HuH-7 (cell line): ENCODE results near the gene ITGBL1.
"Not testable (repeated sequence)": the region's sequence is repeated elsewhere in the genome, so short reads cannot be mapped to it uniquely, and the experiment has no call there.

Source experiments
- DNase-seq: peaks from one replicate; pipeline ENCODE4 v3.0.0; 2011; ENCODE audit warnings: low spot score

ITGBL1 gene

GRCh38 chr13:101514100-101514499, 61.6 kb downstream of the ITGBL1 start:
- no peak for DNase-seq

- peak; percentile 0 for DNase-seq
Measured at GRCh38 chr13:101514695-101515275, 62.3 kb downstream of the ITGBL1 start.

GRCh38 chr13:101515504-101515903, 63.0 kb downstream of the ITGBL1 start:
- no peak for DNase-seq

DNA sequence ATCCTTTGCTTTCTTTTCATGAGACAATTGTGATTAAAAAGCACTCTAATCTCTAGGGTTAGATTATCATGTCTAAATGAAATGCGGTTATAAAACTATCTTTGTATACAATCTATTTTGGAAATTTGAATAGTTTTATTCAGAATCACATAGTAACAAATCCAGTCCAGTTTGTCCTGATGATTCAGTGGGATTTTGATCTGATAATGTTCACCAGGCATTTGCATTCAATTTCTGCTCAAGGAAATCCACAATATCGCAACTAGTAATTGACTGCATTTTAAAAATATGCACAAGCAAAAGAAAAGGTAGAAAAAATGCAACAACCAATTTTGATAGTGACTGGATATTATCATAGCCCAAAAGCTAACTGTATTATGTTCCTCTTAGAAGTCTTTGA, 63.8 kb downstream of the ITGBL1 start:
- DNase-seq = no peak

DNA sequence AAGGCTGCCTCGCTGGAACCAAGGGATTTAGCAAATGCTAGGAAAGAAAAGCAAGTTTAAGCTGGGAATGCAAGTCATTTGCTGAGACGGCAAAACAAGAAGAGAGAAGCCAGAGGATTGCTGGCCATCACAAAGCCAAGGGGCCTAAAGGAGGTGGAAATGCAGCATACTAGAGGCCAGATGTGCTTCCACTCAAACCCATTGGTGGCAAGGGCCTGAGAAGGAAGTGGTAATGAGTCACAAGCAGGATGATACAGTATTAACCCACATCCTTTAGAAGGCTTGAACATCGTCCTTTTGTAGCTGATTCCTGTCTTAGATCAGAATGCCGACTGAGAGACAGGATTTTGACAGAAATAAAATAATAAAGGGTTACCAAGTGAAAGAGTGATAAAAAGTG, 68.2 kb downstream of the ITGBL1 start:
- no peak for DNase-seq

DNA sequence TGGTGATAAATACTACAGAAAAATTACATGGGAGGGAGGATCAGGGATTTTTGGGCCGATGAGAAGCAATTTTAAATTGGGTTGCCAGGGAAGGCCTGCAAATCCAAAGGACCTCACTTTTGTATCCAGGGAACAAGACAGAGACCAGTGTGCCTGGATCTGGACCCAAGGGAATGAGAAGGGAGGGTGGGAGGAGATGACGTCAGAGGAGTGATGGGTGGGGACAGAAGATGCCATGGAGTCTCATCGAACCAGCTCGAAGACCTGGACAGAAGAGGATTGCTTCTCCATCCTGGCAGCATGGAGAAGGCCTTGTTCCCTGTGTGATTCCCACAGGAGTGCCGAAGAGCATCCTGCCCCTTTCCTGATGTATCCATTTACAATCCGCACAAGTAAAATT, 68.9 kb downstream of the ITGBL1 start:
- no peak for DNase-seq

DNA sequence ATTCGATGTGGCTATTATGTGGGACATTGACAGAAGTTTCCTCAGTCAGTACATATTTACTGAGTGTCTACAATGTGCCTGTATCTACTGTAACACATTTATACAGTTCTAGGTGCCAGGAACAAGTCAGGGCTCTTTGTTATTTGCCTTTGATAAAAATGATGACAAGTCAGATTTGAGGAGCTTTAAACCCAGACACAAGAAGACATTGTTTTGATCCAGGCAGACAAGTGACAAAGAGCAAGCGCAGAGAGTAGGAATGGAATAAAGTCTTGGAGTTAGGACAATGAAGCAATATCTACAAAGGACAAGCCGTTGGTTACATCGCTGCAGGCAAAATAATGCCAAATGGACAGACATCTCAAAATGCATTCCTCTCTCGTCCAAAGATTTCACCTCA, 70.1 kb downstream of the ITGBL1 start:
- DNase-seq = no peak

DNA sequence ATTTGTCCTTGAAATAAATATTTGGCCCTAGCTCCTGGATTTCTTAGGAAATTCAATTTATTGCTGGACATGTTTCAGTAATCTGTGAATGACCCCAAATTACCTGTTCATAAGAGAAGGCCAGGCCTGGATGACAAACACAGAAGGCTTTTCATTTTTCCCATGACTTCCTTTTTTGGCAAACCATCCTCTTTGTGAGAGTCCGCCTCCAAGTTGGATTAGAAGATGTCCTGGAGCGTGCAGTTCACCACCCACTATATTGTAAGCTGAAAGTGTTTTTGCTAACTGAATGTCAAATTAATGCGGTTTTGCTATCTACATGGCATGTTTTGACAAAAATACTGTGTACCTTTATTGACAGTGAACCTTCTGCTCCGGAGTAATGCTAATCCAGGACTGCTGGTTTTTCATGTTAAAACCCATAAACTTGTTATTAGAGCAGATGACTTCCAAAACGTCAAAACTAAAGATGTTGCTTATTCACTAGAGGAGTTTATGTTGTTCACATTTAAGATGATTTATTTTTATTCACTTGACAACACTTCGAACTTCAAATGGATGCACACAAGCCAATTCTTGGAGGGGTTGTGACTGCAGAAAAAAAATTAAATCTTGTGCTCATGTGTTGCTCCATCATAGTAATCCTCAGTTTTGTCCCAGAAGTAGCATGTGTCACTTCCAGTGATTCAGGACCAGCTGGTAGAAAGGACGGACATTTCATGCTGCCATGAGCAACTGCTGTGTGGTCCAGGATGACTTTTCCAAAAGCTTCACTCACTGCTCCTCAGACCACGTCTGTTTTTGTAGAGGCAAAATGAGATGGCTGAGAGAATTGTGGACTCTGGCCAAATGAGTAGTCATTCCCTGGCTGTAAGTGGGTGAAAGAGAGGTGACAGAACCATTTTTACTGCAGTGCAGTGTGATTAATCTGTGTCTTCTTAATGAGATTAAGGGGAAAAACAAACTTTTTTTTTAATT, 71.0 kb downstream of the ITGBL1 start:
- no peak for DNase-seq

DNA sequence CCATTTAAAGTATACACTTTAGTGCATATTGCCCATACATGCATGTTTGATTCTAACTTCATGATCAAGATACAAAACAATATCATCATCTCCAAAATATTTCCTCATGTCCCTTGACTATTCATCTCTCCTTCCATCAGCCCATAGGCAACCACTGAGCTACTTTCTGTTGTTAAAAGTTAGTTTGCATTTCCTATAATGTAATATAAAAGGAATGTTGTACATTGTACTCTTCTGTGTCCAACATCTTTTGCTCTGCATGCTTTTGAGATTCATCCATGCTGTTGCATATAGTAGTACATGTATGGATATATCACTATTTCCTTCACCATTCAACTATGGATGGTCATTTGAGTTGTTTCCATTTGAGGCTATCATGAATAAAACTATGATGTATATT, 74.7 kb downstream of the ITGBL1 start:
- no peak for DNase-seq

DNA sequence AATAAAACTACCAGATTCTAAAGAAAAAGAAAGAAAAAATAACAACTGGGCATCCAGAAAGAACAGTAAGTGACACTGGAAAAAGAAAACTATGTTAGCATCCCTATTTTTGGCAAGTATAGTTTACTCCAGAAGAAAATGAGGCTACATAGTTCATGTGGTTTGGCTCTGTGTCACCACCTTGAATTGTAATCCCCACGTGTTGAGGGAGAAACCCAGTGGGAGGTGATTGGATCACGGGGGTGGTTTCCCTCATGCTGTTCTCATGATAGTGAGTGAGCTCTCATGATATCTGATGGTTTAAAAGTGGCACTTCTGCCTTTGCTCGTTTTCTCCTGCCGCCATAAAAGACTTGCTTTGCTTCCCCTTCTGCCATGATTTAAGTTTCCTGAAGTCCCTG, 76.9 kb downstream of the ITGBL1 start:
- no peak for DNase-seq

- no peak for DNase-seq
Measured at GRCh38 chr13:101530293-101530692, 77.8 kb downstream of the ITGBL1 start.

GRCh38 chr13:101535192-101535746, 82.8 kb downstream of the ITGBL1 start:
- no peak for DNase-seq

- no peak for DNase-seq
Measured at GRCh38 chr13:101536079-101536478, 83.6 kb downstream of the ITGBL1 start.

DNA sequence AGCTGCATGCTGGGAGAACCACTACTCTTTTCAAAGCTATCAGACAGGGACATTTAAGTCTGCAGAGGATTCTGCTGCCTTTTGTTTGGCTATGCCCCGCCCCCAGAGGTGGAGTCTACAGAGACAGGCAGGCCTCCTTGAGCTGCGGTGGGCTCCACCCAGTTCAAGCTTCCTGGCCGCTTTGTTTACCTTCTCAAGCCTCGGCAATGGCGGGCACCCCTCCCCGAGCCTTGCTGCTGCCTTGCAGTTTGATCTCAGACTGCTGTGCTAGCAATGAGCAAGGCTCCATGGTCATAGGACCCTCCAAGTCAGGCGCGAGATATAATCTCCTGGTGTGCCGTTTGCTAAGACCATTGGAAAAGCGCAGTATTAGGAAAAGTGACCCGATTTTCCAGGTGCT, 92.1 kb downstream of the ITGBL1 start:
- DNase-seq = not testable (repeated sequence)

- DNase-seq = no peak
Measured at GRCh38 chr13:101544979-101545378, 92.5 kb downstream of the ITGBL1 start.

DNA sequence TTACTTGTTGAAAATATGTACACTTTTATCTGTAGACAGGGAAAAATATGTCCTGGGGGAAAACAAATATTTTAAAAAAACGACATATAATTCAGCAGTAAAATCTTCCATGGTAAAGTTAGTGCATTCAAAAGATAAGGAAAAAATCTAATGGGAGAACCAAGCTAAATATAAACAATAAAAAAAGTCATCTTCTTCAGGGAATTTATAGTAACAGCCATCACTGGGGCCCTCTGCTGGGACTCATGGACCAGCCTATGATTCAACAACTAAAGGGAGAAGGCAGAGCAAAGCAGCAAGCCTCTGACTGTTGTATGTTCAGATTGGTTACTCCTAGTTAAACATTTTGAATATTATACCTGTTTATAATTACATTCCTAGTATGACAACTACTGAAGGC, 93.0 kb downstream of the ITGBL1 start:
- no peak for DNase-seq

- DNase-seq = no peak
Measured at GRCh38 chr13:101552286-101552685, 99.8 kb downstream of the ITGBL1 start.

GRCh38 chr13:101552786-101553185, 100.3 kb downstream of the ITGBL1 start:
- DNase-seq = no peak

GRCh38 chr13:101554420-101555125, 102.1 kb downstream of the ITGBL1 start:
- DNase-seq = no peak

- DNase-seq = no peak
Measured at GRCh38 chr13:101555610-101556009, 103.1 kb downstream of the ITGBL1 start.

DNA sequence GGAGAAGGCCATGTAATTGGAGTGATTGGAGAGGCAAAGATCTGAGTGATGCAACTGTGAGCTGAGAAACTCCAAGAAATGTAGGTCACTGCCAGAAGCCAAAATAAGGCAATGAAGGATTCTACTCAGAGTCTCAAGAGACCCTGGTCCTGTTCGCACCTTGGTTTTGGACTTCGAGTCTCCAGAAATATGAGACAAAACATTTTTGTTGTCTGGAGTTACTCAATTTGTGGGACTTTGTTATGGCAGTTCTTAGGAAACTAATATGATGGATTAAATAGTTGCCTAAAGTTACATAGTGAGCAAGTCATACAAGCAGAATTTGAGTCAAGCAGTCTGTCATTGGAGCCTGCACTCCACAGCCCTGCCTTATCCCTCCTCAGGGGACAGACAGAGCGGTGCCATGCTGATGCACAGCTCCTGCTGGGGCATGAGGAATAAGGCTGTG, 104.2 kb downstream of the ITGBL1 start:
- DNase-seq = no peak

DNA sequence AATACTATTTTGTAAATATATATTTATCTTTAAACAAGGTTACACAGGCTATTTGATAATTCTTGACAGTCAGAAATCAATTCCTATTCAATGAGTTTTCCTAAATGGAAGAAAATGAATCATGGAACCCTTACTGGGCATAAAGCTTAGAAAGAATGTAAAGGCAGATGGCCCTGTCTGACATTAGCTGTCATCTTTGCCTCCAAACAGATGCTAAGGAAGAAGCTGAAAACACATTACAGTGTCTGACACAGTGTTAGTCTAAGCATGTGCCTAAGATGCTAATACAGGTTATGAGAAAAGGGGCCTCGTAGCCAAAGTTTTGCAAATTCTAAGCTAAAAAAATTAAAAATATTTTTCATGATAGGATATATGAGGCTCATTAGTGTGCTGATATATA, 112.8 kb downstream of the ITGBL1 start:
- DNase-seq = no peak

DNA sequence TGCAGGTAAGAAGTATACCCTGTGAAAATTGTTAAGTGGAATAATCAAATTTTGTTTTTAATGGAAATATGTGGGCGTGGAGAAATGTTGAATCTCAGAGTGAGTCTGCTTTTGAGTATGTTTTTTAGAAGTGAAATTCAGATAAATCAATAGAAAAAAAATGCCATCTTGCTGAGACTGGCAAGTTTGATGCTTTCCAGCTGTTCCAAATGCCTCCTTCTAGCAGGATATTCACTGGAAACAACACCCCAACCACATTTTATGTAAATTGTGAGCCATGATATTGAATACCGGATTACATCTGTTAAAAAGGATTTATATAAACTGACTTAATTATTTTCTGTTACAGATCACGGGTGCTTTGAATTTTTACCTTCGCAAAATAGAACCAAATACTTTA, 115.4 kb downstream of the ITGBL1 start:
- DNase-seq = no peak
